ENCODE data around the gene TBC1D14. TPM values are rescaled to one million over a fixed set of nuclear protein-coding genes. Genes with fewer than 3 reads are reported as not detected.

Gene TBC1D14
- total and polyA plus RNA-seq, 9 of the 15 experiments (the other 6 are each of a cell fraction or from before 2014, with no cell fraction given), result 2.1 to 59.6 (median 44.8) TPM

- peaks cover 18 to 37% of the 10 kb centered on the region in 2 experiments for H3K4me1 ChIP-seq (replicated peaks in 1 of 2; ENCODE audit: control insufficient read depth in 2 of 2, insufficient read depth in 2 of 2, low read length in 2 of 2)
- ChIA-PET POLR2A (interaction anchor here (0.6 to 1.3 kb wide), 5 partner anchors 9 to 205 kb away, joined by 3 to 8 read pairs (median 3); no protein-coding TSS in a partner anchor), CTCF (ENCODE audit: low intra/inter-chr PET ratio) (no interaction called here)
- peaks cover 83% of the 10 kb centered on the region for H3K79me2 ChIP-seq (ENCODE audit: control insufficient read depth, insufficient read depth, low read length)
- peak; percentile 82 to 93 (median 88) for DNase-seq (ENCODE audit: extremely low read depth in 1 of 4, low spot score in 3 of 4)
- no TSS peak for BruUV-seq (replicated peaks)
- intact Hi-C loops (cut with micrococcal nuclease), result no loop called here
- peak overlapping the region; percentile 65 for H3K4me2 ChIP-seq (ENCODE audit: insufficient read depth, low read length)
- H3K9ac ChIP-seq (ENCODE audit: insufficient read depth in 1 of 2, low read depth in 2 of 2, low read length in 2 of 2), result peak overlapping the region; percentile 36 to 87; a peak in 3 of 4 replicates
- no peaks in the 10 kb centered on the region for H3K27me3 ChIP-seq (ENCODE audit: control insufficient read depth in 2 of 2, insufficient read depth in 2 of 2, low read length in 2 of 2)
- ATAC-seq, result peak; percentile 93
- H3K4me3 ChIP-seq, result peak overlapping the region; percentile 20; the same call in 1 of the 2 replicates
- no peaks in the 10 kb centered on the region for H3K9me3 ChIP-seq (replicated peaks; ENCODE audit: control insufficient read depth, insufficient read depth, low read depth, low read length)
- FAIRE-seq, result peak; percentile 44
- peaks cover 26% of the 10 kb centered on the region for H4K20me1 ChIP-seq (replicated peaks; ENCODE audit: control insufficient read depth, insufficient read depth, low read length)
- H3K27ac ChIP-seq (ENCODE audit: extremely low read depth, low read depth, low read length), result 0 out of 3 replicates have a peak overlapping the region, but pooled peaks have one; percentile 10
- peaks cover 3% of the 10 kb centered on the region for H3K9me1 ChIP-seq (ENCODE audit: control insufficient read depth, insufficient read depth, low read length)
- peak overlapping the region; percentile 47; the same call in 1 of the 2 replicates for H2AFZ ChIP-seq (ENCODE audit: low read depth, low read length)
- peaks cover 11% of the 10 kb centered on the region; the same call in 1 of the 3 replicates for H3K36me3 ChIP-seq (ENCODE audit: control insufficient read depth, insufficient read depth, low read length)
- WGBS (ENCODE audit: insufficient coverage, low coverage, missing lambda C conversion rate), result 29% methylated on average over 19 of the region's 35 CpGs
- in situ Hi-C loops (cut with MboI), result no loop called here
- TF ChIP-seq MNT (conservative IDR thresholded peaks at IDR 0.05), result peak in 1 of 2 experiments; percentile 54; a peak in 2 of 4 replicates
- TF ChIP-seq, protein P1, sequence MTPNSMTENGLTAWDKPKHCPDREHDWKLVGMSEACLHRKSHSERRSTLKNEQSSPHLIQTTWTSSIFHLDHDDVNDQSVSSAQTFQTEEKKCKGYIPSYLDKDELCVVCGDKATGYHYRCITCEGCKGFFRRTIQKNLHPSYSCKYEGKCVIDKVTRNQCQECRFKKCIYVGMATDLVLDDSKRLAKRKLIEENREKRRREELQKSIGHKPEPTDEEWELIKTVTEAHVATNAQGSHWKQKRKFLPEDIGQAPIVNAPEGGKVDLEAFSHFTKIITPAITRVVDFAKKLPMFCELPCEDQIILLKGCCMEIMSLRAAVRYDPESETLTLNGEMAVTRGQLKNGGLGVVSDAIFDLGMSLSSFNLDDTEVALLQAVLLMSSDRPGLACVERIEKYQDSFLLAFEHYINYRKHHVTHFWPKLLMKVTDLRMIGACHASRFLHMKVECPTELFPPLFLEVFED (CRISPR knock-in tag; conservative IDR thresholded peaks at IDR 0.05), result no peak
- TF ChIP-seq ZNF644 (tag; IDR thresholded peaks at IDR 0.05; ENCODE audit: low read depth), result no peak
- no peak for TF ChIP-seq TBL1XR1 (IDR thresholded peaks at IDR 0.05; ENCODE audit: low read length in 2 of 2)
- no peak for TF ChIP-seq POLR2AphosphoS2 (IDR thresholded peaks at IDR 0.05; ENCODE audit: low read length)
- TF ChIP-seq KHSRP (IDR thresholded peaks at IDR 0.05), result no peak
- TF ChIP-seq ZNF143 (CRISPR knock-in tag; IDR thresholded peaks at IDR 0.05), result no peak
- no peak for TF ChIP-seq TCF7L2 (IDR thresholded peaks at IDR 0.05; ENCODE audit: low read depth, low read length)
- TF ChIP-seq NR3C1 (CRISPR knock-in tag; IDR thresholded peaks at IDR 0.05), result 0 out of 2 replicates have a peak, but pooled peaks have one; percentile 34
- no peak for TF ChIP-seq MEF2D (tag; conservative IDR thresholded peaks at IDR 0.05; ENCODE audit: low read depth)
- no peak for TF ChIP-seq ZNF518B (CRISPR knock-in tag; IDR thresholded peaks at IDR 0.05)
- peak; percentile 6 for TF ChIP-seq MEIS2 (IDR thresholded peaks at IDR 0.05; ENCODE audit: partially characterized antibody)
- TF ChIP-seq CXXC5 (CRISPR knock-in tag; IDR thresholded peaks at IDR 0.05), result 0 out of 2 replicates have a peak, but pooled peaks have one; percentile 14
- TF ChIP-seq EGR1 (conservative IDR thresholded peaks at IDR 0.05), result peak; percentile 98
- no peak for TF ChIP-seq ARID1B (IDR thresholded peaks at IDR 0.05)
- TF ChIP-seq SRSF3 (IDR thresholded peaks at IDR 0.05; ENCODE audit: insufficient read depth, low read length), result no peak
- no peak for TF ChIP-seq ZEB2 (IDR thresholded peaks at IDR 0.05)
Observed at GRCh38 chr4:6953751-6954380, 44.2 kb downstream of the TBC1D14 start.

Data from K562 (cell line).